ENCODE measurements around the gene GCSAM.
A peak's percentile ranks its signal among the peaks of the same experiment; 100 is the strongest.

Gene GCSAM

DNA sequence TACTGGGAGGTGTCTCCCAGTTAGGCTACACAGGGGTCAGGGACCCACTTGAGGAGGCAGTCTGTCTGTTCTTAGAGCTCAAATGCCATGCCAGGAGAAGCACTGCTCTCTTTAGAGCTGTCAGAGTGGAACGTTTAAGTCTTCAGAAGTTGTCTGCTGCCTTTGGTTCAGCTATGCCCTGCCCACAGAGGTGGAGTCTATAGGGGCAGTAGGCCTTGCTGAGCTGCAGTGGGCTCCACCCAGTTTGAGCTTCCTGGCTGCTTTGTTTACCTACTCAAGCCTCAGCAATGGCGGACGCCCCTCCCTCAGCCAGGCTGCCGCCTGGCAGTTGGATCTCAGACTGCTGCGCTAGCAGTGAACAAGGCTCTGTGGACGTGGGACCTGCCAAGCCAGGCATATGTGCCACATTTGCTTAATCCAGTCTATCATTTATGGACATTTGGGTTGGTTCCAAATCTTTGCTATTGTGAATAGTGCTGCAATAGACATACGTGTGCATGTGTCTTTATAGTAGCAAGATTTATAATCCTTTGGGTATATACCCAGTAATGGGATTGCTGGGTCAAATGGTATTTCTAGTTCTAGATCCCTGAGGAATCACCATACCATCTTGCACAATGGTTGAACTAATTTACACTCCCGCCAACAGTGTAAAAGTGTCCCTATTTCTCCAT is 60.5 kb downstream of the GCSAM start:
- peak; percentile 43 for DNase-seq (ENCODE audit: low read depth)
